PFSK-1 (cell line): ENCODE data around the gene LDB2.

Experiments used
- REST ChIP-seq, 2 experiments: IDR thresholded peaks; 2 replicates each; pipeline versions ENCODE4 v1.6.1 to v1.8.0; 2011 to 2012; ENCODE audit warnings: low read depth in 2 of 2, low read length in 2 of 2, control low read depth in 1 of 2, inconsistent platforms in 1 of 2, mild to moderate bottlenecking in 1 of 2, moderate library complexity in 1 of 2; ENCODE audit not compliant: insufficient read depth in 1 of 2
- SIN3A ChIP-seq: IDR thresholded peaks from 2 replicates; pipeline ENCODE4 v1.6.1; 2012; ENCODE audit warnings: mild to moderate bottlenecking, low read length, moderate library complexity, borderline replicate concordance; ENCODE audit not compliant: insufficient read depth

- TF ChIP-seq SIN3A (no peak), REST (IDR thresholded peaks at IDR 0.05; ENCODE audit: insufficient read depth in 1 of 2, low read depth in 2 of 2, low read length in 2 of 2) (no peak)
Measured at GRCh38 chr4:16626945-16627344, 271.5 kb downstream of the LDB2 start.
